HTERT RPE-1 (cell line): ENCODE measurements around the gene CAMTA1.
"Not testable (repeated sequence)": the region's sequence is repeated elsewhere in the genome, so short reads cannot be mapped to it uniquely, and the experiment has no call there.

Experiments
- in situ Hi-C: fragments of 300-500 bp; cut with MboI; formaldehyde crosslinking; loops from 4 replicates; pipeline ENCODE4 v1.14.3; 2020; ENCODE audit warnings: low sequenced_read_pairs

The CAMTA1 gene

DNA sequence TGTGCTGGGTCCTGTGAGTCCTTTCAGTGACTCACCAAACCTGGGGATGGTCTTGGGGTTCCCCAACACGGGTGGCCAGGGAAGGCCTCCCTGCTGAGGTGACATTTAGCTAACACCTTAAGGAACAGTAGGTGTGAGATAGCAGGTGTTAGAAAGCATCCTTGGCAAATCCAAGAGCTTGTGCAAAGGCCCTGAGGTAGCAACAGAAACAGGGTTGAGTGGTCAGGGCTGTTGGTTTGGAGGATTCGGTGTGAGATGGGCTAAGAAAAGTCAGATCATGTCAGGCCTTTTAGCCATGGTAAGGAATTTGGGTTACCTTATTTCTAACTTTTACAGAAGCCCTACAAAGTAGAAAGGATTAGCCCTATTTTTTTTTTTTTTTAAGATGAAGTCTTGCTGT lies 343.0 kb downstream of the CAMTA1 start:
- in situ Hi-C loops: no loop called here

DNA sequence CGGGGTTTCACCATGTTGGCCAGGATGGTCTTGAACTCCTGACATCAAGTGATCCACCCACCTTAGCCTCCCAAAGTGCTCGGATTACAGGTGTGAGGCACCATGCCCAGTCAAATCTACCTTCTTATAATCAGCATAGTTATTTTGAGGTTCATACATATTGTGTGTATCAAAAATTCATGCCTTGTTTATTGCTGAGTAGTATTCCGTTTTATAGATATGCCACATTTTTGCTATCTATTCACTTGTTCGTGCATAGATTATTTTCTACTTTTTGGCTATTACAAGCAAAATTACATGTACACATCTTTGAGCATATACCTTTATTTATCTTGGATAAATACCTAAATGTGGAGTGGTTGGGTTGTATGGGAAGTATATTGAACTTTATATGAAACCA lies 344.9 kb downstream of the CAMTA1 start:
- in situ Hi-C loops: no loop called here

DNA sequence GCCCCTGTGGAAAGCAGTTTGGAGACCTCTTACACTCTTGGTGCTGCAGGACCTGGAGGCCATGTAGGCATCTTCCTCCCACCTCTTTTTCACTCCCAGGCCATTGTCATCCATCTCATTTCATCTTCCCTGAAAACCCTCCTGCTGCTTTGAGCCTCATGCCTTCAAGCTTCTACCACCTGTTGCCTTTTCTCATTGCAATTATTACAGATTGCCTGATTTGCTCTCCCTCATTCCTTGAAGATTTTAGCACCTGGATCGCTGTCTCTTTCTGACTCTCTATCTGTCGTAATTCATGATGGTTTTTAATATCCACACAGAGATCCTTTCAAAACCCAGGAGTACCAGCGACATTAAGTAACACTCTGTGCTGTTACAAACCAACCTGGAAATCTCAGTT lies 350.2 kb downstream of the CAMTA1 start:
- in situ Hi-C loops: no loop called here

DNA sequence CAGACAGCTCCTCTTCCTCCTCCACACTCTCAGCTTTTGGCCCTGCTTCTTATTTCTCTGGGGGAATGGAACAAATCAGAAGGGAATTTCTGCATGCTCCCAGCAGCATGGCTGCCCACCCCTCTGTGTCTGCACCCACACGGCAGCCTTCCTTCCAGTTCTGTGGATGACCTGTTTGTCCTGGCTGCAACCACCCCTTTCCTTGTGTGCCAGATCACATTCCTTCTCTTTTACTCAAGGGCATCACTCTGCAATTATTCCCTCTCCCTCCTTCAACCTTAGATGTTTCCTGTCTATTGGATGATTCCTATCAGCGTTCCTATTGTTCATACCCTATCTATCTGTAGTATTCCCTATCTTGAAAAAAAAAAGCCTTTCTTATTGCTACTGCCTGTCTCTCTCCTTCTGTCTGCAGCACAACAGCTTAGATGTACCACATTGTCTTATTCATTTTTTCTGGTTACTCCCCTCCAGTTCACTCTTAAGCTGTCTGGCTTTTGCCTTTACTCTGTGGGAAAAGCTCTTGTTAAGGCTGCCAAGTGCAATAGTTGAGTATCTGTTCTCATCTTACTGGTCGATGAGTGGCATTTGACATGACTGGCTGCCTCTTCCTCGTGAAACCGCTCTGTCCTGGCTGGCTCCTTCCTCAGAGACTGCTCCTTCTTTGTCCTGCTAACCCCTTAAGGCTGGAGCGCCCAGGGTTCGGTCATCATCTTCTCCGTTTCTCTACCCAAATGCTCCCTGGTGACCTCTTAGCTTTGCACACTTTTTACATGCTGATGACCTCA lies 351.1 kb downstream of the CAMTA1 start:
- in situ Hi-C loops: no loop called here

DNA sequence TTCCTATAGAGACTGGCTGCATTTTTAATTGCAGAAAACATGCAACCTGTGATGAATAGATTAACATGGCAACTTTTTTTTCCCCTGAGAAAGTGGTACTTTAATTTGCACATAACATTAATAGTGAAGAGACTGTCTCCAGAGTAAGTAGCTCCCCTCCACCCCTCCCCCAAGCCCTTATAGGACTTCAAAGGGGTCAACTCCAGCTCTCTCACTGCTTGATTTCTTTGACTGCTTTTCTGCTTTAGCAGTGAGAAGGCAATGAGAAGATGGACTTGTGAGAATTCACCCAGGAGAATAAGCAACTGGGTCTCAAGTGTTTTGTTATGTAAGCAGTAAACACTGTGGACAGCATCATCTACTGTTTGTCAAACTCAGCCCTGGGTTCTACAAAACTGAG lies 355.0 kb downstream of the CAMTA1 start:
- in situ Hi-C loops: no loop called here

DNA sequence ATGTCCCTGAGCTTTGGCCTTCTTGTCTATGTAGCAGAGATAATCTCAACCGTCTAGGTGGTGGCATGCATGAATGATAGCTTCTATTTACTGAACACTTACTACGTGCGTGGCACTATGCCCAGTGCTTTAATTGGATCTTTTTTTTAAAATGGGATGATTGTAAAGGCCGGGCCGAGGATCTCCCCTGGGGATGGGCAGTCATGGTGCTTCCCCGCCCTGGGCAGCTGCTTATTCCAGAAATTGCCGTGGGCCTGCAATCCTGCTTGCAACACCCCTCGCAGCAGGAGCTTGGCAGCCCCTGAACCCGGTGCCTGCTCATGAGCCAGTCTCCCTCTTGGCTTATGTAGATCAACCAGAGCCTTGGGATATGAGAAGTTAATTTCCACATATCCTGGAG lies 360.7 kb downstream of the CAMTA1 start:
- in situ Hi-C loops: no loop called here

DNA sequence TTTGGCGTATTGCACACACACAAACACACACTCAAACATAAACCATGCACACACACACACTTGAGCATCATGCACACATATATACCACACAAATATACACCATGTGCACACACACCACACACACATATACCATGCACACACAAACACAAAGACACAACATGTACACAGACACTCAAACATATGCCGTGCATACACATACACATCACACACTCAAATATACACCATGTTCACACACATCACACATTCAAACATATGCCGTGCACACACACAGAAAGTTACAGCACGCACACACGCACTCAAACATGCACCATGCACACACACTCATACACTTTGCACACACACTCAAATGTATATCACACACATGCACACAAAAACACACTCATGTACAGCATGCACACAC lies 361.5 kb downstream of the CAMTA1 start:
- in situ Hi-C loops: no loop called here

DNA sequence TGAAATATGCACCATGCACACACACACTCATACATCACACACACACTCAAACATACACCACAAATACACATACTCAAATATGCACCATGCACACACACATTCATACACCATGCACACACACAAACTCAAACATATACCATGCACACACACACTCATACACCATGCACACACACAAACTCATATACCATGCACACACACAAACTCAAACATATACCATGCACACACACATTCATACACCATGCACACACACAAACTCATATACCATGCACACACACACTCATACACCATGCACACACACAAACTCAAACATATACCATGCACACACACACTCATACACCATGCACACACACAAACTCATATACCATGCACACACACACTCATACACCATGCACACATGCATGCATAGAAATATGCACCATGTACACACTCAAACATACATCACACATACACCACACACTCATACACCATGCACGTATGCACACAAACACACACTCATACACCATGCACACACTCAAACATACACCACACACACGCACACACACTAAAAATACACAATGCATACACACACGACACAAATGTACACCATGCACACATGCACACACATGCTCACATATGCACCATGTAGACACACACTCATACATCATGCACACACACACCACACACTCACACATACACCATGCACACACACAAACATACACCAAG lies 362.5 kb downstream of the CAMTA1 start:
- in situ Hi-C loops: not testable (repeated sequence)

DNA sequence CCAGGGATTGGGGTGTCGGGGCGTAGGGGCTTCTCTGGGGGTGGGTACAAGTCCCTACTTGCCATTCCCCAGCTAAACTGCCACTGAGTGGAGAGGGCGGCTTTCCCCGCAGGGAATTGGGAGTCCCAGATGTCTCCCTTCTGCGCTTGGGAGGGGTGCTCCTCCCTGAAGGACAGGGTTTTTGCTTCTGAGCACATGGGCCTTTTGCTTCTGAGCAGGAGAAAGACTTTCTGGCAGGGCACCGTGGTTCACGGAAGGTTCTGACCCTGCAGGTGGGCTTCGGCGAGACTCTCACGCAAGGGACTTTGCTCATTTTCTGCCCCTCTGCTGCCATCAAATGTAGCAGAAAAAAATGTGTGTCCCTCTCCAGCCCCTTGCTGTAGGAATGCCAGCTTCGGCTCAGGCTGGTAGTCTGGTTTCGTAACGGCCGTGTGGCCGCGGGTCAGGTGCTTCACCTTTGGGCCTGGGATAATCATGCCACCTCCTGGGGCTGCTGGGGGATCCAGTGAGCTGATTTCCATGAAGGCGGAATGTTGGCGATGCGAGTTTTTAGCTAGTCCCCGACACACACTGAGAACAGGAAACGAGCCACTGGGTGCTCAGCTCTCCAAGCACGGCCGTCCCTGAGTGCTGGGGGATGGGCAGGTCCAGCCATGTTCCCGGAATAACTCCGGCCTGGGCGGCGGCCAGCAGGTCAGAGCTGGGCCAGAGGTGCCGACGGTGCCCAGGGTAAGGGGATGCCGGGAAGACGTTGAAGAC lies 364.0 kb downstream of the CAMTA1 start:
- in situ Hi-C loops: no loop called here

DNA sequence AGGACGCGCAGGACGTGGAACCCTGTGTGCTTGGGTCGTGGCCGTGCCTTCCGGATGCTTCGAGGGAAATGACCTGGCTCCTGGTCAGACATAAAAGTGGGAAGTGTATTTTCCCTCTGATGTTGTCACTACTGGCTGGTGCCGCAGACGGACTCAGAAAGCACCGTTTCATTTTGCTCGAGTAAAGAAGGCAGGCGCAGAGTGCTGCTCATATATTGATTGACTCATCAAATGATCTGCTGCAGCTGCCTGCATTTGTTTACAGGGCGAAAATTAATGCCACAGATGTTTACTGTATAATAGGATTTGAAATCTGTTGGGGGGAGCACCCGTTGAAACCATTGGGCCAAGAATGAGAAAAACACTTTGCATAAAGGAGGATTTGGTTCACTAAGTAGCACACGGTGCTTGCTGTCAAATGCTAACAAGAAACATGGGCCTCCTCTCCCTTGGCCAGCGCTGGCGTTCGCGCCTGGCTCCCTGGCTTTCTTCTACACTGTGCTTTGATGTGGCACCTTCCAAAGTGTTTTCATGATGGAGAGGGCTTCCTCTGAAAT lies 365.5 kb downstream of the CAMTA1 start:
- in situ Hi-C loops: no loop called here

DNA sequence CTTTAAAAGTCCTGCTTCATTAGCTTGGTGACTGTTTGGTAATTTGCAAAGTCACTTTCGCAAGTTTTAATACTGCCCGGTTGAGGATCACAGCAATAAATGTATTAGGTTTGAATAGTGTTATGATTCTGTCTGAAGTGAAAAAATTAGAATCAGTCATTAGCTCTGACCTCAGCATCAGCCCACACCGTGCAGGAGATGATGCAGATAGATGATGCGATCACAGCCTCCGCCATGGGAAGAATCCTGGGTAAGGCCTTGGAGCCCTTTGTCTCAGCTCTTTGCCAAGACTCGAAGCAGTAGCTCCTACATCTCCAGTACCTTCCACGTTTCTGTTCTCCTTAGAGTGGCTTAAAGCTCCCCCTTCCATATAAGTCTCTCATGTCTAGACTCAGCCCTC lies 366.7 kb downstream of the CAMTA1 start:
- in situ Hi-C loops: no loop called here

DNA sequence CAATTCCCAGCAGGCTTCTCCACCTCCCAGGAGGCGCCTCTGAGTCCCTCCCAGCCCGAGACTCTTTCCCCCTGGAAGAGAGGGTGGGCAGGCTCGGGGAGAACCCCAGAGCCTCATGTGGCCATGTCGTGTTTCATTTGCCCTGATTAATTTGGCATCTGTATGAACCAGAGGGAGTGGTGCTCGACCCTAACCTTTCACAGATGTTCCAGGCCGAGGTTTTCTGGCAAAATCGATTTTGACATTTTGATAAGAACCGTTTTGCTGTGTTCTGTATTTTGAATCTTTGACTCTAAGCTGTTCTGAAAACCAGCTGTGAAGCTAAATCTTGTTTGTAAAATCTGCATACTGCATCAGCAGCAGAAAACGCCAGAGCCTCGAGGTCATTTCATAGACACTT lies 367.4 kb downstream of the CAMTA1 start:
- in situ Hi-C loops: no loop called here

DNA sequence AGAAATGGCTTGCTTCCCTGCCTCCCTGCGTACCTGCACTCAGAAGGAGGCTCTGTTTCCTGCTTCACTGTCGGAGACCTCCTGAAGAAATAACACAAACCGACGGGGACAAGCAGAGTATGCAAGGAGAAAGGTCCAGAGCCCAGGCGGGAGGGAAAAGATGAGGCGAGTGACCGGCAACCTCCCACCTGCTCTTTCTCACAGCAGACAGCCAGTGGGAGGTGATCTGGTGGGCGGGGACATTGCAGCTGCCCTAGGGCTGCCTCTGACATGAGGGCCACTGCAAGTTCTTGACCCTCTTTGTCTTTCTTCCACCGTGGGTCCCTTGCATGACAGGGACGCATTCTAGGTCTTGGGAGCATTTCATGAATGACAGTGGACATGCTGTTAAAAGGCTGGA lies 368.2 kb downstream of the CAMTA1 start:
- in situ Hi-C loops: no loop called here

DNA sequence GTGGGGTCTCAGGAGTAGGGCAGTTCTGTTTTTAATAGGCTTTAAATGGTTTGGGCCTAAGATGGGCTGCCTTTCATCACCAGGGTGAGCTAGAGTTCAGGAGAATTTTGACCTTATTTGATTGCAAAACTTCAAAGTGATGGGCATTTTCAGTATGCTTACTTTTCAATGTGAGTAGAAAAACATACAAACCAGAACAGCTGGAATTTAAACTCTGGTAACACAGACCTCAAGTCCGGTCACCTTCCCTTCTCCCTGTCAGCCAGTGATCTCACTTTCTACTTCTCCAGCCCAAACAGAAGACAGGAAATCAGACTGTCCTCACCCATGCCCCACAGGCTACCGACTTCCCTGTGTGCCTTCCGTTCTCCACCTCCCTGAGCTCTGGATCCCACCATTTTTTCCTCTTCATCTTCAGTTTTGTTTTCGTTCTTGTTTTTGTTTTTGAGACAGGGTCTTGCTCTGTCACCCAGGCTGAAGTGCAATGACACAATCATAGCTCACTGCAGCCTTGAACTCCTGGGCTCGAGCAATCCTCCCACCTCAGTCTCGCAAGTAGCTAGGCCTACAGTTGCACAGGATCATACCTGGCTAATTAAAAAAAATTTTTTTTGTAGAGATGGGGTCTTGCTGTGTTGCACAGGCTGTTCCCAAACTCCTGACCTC lies 374.0 kb downstream of the CAMTA1 start:
- in situ Hi-C loops: no loop called here

DNA sequence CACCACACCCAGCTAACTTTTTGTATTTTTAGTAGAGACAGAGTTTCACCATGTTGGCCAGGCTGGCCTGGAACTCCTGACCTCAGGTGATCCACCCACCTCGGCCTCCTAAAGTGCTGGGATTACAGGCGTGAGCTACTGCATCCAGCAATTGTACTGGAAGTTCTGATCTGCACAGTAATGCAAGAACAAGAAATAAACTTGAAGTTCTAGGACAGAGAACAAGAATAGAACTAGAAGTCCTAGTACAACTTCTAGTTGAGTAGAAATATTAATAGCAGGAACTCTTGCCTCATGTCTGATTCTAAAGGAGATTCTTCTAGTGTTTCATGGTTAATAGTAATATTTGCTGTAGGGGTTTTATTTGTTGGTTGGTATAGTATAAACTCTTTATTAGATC lies 383.3 kb downstream of the CAMTA1 start:
- in situ Hi-C loops: not testable (repeated sequence)

DNA sequence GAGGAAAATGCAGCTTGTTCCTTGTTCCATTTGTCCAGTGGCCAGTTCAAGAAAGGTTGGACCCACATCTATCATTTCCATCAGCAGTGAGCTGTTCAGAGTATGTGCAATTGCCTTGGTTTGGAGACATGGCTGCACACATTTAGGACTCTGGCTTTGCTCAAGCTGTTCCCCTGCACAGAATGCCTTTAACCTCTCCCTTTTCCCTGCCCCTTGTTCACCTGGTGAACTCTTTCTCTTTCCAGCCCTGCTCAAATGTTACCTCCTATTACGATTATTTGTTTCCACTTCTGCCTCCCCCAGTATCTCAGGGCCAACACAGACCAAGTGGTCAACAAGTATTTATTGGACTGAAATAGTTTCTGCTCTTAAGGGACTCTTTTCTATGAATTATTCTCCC lies 385.9 kb downstream of the CAMTA1 start:
- in situ Hi-C loops: no loop called here

DNA sequence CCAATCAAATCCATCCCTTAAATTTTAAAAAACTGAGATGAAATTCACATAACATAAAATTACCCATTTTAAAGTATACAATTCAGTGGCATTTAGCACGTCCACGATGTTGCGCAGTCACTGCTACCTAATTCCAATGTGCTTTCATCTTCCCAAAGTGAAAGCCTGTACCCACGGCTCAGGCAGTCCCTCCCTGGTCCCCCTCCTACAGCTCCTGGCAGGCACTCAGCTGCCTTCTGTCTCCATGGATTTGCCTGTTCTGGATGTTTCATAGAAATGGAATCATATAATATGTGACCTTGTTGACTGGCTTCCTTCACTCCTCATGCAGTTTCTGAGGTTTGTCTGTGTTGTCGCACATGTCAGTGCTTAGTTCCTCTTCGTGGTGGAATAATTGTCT lies 386.3 kb downstream of the CAMTA1 start:
- in situ Hi-C loops: no loop called here

DNA sequence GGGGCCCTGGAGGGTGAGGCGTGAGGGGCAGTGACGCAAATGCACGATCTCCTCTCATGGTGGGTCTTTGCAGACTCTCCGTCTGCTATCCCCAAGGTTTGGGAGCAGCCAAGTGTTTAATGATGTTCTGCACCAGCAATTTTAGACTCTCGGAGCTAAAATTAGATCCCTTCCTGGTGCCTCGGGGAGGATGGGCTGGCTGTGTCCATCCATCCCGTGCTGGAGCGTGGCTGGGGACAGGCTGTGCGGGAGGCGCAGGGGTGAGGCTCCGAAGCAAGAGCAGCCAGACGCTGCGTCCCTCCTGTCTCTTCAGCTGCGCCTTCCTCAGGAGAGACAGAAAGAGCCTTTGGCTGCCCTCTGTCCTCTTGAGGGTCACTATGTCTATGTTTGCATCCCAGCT lies 387.6 kb downstream of the CAMTA1 start:
- in situ Hi-C loops: no loop called here

DNA sequence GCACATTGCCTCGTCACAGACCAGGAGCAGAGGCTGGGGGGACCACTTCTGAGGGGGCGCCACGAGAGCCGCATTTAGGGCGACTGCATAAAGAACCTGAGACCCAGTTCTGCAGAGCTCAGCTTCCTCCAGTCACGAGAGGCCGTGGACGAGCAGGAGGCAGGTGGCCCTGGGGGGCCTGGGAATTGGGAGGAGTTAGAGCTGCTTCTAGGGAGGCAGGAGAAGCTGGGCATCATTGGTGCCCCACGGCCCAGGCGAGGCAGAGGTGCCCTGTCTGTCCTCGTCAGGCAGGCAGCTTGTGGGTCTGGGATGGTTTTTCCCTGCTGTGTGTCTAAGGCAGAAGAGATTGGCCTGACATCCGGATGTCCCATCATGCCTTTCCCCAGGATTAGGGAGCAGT lies 389.3 kb downstream of the CAMTA1 start:
- in situ Hi-C loops: no loop called here

DNA sequence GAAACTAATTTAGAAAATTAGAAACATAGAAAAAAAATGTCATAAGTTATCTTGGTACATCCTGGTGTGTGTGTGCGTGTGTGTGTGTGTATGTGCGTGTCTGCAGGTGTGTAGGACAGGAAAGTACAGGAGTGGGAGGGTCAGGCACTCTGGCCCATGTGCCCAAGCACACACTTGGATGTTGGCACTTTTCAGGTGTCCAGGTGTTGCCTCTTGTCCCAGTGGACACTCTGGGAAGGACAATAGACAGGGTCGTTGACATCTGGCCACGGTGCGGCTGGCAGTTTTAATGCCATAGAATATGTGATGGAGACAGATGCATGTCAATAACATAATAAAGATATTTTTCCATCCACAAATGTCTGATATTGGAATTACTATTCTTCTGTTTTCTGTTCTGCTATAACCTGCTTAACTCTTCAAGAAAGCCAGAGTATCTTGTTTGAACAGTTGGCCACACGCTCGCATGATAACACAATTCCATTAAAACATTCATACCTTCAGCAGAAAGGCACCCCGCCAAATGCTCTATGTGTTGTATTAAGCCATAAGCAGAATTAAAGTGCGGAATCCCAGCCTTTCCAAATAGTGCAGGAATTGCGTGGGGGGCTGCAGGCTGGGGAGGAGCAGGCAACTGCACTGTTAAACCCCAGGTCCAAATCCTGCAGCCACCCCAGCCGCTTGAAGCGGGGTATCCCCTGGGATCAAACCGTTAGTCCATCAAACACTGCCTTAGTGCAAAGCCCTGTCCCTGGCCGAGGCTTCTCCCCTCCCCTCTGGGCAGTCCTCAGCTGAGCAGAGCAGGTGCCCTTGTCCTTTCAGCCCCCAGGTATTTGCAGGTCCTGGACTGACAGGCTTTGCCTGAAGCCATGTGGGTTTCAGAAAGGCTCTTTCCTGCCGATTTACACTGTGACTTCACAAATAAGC lies 390.0 kb downstream of the CAMTA1 start:
- in situ Hi-C loops: no loop called here
